GM21529 (cell line): ENCODE results near the gene SAMD4A.
"Not testable (repeated sequence)": the region's sequence is repeated elsewhere in the genome, so short reads cannot be mapped to it uniquely, and the experiment has no call there.

ENCODE experiments used
- ATAC-seq: cut with Tn5 transposase; IDR thresholded peaks from one replicate; pipeline ENCODE4 v1.9.1; 2021; ENCODE audit not compliant: unreplicated experiment

SAMD4A gene

DNA sequence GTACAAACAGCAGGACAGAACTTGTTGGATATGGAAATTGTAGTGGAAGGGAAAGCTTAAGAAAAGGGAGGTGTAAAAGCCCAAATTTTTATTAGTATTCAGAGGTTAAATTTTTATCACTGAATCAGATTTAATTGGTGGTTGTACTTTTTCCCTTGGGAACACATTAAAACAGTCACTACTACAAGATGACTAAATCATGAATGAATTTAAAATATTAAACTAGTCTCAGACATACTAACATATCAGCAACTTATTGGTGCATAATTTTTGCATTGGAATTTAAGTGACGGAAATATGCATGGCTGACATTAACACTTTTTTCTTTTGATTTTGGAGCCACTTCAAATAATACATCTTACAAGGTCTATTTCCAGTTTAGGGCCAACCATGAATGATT, 27.6 kb downstream of the SAMD4A start:
- no peak for ATAC-seq

DNA sequence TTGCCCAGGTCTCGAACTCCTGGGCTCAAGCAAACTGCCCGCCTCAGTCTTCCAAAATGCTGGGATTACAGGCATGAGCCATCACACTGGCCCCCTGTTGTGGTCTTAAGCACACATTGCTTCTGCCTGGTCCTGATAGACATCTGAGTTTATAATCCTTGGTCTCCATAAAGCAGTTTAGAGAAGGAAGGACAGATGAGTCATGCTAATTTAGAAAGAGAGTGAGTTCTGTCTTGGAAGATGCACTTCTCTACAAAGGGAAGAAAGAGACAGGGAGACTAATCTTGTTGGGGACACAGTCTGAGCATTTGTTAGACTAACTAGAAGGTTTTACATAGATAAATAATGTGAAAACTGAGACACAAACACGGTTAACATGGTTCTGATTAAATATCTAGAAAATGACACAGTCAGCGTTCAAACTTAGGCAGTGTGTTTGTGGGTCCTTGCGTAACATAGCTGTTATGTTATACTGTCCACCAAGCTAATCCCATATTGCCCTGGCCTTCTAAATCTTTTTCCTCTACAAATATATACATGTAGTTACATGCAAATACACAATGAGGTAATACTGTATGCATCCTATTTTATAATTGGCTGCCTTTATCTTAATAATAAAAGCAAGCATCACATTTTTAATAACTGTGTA, 31.0 kb downstream of the SAMD4A start:
- no peak for ATAC-seq

DNA sequence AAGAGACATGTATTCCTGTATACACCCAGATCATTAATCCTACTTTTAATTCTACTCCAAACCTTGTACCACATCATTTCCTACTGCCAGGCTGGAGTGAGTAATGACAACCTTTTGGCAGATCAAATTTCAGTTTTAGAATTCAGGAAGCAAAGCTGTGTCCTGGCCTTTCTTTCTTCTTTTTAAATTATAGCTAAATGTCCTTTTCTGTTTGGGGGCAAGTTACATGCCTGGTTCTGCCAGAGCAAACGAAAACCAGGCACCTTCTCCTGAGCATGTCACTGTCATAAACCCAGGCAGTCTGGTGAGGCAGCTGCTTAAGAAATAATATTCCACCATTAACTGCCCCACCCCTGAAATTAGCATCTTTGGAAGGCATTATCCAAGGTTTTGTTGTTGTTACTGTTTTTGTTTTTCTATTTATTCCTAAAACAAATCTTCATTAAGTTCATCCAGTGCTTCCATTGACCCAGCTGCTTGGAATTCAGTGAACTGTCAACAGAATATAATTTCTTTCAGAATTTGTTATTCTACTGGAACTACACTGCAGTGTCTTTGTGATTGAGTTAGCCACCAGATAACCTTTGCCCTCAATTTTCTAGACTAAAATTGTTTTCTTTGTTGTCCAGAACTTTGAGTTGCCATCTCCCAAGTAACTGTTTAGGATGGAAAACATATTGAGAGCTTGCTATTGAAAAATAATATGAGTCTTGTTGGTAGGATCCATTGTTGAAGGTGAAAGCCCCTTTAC, 33.2 kb downstream of the SAMD4A start:
- ATAC-seq: no peak

DNA sequence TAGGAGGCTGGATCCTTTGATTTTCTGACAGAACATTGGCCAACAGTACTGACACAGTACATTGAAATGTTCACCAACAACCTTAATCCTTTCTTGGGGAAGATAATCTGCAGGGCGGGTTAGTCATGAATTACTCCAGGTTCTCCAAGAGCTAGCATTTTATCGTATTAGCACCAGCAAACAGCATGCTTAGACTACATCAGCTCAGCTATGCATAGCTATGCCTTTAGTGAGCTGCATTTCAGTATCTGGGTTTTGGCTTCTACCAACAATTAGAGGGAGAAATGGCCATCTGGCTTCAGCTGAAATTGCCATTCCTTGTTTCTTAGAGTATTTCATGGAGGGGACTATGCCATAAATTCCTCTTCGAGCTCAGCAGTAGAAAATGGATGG, 33.8 kb downstream of the SAMD4A start:
- ATAC-seq: no peak

DNA sequence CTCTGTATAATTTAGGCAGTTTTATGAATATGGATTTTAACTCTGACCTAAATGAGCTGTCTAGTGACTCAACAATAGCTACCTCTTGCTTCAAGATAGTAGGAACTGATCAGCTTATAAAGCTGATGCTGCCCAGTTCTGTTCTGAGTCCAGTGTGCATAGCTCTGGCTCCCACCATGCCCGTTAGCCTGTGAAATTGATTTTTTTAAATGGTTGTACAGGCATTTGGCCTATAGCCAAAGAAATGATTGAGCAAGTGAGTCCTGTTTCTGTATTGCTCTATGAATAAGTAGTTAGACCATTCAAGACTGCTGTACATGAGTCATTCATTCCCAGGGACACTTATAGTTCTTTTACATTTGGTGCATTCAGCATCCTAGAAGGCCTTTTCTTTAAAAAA, 36.4 kb downstream of the SAMD4A start:
- no peak for ATAC-seq

DNA sequence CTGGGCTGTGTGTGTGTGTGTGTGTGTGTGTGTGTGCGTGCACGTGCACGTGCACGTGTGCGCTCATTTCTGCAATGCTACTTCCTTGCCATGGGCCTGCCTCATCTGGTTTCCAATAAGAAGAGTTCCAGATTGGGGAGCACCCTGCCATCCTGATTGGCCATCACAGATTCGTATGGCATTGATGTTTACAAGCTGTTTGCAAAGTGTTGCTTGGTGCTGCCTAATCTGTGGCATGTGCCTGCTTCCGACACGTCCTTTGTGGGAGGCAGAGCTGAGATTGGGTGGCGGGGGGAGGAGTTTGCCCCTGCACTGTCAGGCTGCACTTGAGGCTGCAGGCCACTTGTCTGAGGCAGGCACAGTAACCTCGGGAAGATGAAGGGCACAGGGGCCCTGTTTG, 39.2 kb downstream of the SAMD4A start:
- no peak for ATAC-seq

DNA sequence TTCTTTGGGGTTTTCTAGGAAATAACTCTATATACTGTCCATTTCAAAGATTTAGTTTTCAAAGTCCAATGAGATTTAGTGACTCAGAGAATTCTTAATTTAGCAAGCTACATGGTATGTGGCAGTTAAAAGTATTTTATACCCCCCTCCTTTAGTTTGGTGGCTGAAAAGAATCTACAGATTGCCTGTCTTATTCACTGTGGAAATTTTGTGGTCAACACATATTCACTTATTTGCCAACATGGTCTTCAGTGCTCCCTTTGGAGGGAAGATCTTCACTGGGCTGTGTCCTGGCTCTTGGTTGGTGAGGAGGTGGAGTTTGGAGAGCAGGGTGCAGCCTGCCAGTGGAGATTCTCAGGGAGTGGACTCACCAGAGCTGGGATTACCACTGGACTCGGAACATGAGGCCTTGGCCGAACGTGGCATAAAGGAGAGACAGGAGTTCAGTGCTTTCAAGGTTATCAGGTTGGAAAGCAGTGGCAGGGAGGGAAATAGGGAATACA, 39.8 kb downstream of the SAMD4A start:
- ATAC-seq: no peak

DNA sequence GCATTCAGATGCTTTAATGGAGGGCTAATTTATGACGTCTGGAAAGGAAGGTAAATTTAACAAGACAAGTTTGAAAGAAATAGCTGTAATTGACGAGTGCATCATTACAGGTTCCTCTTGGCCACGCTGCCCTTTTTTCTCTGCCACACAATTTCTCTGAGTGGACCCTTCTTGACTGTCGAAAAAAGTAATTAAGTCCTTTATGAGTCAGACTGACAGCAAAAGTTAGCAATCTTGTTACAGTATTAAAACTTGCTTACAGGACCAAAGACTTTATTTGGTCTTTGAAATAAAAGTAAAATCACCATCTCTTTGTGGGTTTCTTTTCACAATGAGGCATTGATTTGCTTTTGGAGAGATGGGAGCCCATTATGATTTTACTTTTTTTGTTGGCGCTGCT, 42.6 kb downstream of the SAMD4A start:
- ATAC-seq: no peak

DNA sequence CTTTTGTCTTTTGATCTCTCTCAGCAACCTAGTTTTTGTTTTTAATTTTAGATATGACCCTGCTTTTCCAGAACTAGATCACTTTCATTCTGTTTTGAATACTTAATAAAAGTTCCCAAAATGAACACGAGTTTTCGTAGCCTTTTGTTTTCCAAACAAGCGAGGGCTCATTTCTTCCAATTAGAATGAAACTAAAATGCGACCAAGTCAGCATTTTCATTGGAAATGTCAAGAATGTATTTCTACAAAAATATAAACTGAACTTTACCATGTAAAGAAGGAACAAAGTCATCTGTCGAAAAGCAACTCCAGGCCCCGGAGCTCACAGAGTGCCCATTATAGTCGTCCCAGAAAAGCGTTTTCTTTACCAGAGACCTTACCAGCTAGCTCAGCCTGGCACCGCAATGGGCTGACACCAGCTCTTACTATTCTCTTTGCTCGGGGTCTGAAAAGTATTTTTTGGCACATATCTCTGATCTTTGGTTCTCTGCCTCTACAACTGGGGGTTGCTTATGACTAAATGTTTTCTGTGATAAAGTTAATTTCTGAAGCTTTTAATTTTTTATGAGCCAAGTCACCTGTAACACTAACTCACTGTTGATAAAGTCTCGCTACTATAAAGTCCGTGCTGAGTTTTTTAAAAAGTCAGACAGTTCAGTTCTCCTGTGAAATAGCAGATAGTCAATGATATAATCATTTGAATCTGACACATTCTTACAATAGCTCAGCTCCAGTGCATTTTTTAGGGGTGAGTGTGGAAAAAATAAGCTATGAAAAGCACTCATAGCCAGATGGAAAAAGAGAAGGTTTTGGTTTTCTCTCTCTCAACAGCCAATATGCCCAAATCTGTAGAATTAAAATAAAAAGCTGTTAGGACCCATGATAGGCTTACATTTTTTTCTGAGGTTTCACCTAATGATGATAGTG, 43.4 kb downstream of the SAMD4A start:
- ATAC-seq: no peak

DNA sequence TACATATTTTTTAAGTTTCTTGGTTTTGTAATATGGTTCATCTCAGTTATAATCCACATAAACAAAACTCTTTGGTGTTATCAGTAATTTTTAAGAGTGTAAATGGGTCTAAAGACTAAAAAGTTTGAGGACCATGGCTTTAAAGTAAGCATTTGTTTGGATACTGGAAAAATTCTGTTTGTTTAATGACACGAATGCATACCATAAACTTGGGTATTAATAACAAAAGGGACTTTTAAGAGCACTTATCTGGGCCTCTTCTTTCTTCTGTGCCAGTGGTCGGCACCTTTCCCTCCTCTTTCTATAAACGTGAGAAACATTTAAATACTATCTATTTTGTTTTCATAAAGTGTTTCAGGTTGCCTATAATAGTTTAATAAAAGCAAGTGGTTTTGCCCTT, 47.4 kb downstream of the SAMD4A start:
- no peak for ATAC-seq

DNA sequence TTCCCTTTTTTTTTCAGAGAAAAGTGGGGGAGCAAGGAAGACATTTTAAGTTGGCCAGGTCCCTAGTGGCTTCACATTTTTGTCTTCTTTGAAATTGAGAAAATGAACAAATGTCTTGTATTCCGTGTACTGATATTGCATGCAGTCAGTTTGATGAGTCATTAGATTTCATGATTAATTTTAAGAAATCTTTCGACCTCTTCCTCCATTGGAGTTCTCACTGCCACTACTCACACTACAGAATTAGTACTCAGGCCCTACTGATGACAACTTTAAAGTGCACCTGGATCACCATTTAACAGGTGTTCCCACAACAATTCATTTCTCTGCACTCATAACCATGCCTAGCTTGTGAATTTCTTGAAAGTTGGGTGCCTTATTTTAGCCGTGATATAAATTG, 50.5 kb downstream of the SAMD4A start:
- ATAC-seq: no peak

DNA sequence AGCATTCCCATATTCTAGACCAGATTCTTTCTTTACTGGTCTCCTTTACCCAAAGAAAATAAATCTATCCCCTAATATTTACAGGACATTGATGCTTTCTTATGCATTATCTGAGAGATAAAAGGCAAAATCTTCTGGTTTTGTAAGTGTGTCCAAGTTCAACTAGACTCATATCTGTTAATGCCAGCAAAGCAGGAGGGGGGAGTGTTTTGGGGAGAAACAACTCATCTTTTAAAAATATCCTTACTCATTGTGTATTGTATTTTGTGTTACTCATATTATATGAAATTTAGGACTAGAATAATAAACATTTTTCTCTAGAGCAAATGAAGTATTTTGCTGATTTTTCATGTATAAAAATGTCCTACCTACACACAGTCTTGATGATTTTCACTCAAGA, 54.8 kb downstream of the SAMD4A start:
- ATAC-seq: no peak

DNA sequence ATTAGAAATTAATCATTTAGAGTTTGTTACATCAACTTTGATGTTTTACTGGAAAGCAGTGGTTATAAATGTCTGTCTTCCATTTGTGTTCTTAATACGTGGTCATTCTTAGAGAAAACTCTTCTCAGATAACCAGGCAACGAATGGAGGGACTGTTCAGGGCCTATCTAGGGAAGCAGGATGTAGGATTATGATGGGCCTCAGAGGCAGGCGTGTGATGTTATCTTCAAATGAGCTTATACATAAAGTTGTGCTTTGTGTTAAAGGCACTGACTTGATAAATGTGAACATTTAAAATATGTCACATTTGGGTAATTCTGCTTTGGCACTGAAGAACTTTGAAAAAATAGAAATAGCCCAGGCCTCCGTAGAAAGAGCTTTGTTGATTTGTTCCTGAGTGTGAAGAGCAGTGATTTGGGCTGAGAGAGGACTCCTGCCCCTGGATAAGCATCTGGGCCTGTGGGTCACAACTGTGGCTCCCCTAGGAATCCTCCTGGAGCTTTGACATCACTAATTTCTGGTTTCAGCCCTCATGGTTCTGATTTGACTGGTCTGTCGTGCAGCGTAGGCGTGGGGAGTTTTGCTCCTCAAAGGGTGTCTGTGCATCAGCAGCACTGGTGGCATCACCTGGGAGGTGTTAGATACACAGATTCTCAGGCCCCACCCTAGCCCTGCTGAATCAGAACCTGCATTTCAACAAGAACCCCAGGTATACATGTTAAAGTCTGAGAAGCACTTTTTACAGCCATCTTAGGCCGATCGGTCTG, 55.4 kb downstream of the SAMD4A start:
- peak; percentile 94 for ATAC-seq

DNA sequence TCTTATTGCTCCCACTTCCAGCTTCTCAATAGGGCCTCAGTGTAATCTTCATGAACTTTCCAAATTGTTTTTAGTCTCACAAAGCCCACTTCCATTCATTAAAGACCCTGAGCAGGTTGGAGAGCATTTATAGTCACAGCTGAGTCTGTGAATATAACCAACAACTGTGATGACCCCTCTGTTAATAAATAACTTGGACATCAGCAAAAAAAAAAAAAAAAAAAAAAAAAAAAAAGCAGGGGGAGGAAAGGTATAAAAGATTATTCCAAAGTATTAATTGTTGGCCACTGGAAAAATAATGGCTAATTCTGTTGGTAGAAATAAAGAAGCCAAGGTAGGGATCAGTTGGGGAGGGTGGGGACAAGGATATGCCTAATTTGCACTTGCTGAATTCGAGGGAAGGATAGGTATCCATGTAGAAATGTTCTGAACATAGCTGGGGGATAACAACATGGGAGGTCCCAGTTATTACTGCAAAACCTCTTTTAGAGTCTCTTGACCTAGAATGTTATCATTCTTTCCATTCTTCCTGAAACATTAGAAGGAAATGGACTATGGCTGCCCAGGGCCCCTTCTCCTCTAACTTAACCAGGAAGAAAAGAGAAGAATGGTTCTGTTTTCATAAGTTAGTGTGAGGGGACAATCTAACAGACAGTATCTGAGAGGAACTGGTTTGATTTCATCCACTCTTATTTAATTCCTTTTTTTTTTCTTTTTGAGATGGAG, 56.5 kb downstream of the SAMD4A start:
- no peak for ATAC-seq

DNA sequence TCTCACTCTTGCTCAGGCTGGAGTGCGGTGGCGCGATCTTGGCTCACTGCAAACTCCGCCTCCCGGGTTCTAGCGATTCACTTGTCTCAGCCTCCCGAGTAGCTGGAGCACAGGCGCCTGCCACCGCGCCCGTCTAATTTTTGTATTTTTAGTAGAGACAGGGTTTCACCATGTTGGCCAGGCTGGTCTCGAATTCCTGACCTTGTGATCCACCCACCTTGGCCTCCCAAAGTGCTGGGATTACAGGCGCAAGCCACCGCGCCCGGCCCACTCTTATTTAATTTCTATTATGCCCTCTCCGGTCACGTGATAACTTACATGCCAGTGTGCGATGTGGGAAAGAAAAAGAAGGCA, 57.1 kb downstream of the SAMD4A start:
- ATAC-seq: not testable (repeated sequence)

DNA sequence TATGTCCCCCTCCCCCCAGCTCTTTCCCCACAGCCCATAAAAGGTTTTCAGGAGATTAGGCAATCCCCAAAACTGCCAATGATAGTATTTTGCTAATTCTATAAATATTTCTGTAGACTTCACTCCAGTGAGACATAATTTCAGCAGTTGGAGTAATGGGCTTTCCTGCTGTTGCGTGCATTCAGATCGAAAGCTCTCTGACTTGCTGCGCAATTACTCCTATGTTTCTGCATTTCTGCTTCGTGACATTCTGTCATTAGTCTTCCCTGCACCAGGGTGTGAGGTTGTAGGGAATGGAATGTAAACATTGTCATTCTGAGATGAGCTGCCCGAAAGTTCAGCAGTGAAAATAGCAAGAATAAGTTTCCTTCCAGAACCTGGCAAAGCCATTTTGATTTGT, 58.2 kb downstream of the SAMD4A start:
- no peak for ATAC-seq

DNA sequence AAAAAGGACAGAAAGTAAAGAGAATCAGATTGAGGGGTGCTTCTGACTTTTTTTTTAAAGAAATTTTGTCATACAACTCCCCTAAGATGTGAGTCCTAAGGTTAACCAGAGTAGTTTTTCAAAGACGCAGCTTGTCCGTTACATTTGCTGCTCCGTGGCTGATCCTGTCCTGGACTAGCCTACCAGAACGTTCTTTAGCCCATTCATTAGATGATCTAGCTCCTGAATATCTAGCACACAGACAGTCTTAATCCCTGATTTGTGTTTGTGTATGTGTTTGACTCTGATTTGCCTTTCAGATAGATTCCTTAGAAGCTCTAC, 60.3 kb downstream of the SAMD4A start:
- no peak for ATAC-seq

DNA sequence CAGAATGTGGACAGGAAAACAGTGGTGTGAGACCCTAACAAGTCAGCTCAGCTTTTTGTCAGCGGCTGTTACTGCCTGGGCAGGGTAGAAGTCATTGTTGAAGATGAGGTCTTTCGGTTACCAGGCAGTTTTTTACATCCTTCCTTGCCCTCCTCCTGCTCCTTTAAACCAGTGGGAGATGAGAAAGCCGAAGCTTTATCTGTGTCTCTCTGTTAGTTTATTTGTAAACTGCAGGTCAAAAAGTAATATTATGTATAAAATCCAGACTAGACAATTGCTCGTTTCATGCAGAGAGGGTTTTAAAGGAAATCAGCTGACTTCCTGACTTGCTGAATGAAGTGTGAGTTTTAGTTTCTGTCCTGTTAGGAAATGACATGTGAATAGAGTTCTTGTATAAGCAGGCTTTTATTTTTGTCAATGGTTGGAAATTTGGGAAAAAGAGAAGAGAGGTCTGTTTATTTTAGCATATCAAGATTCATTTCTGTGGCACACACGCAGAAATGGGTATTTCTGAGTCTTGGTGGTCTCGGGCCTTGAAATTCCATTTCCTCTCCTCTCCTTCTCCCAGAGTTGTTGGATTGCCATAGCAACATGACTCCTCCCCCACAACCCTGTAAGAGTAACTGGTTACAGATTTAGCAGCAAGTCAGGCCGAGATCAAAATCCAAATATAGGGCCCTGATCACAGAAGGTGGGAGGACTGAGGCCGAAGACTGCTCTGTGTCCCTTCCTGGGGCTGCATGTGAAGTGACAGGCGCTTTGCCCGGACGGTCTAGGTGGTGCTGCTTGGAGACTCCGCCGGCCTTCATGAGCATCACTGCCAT, 60.8 kb downstream of the SAMD4A start:
- ATAC-seq: peak; percentile 77

DNA sequence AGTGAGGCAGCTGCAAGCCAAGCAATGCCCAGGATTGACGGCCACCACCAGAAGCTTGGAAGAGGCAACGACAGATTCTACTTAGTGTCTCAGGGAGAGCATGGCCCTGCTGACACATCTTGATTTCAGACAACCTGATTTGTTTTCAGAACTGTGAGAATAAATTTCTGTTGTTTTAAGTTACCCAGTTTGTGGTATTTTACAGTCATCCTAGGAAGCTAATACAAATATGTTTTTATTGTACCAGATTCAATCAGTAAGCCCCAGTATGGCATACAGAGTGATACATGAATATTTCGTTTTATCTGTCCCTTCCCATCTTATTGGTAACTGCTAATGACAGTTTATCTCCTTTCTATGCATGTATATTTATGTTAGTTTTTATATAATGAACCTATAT, 62.3 kb downstream of the SAMD4A start:
- ATAC-seq: no peak
